Neural crest cell (in vitro differentiated cells): ENCODE data around the gene ATAD2B. TPM values are rescaled to one million over a fixed set of nuclear protein-coding genes. Genes with fewer than 3 reads are reported as not detected.
A peak's percentile ranks its signal among the peaks of the same experiment; 100 is the strongest.

Experiments
- DNase-seq: peaks from one replicate; pipeline ENCODE4 v3.0.0; 2021; ENCODE audit warnings: low read depth, mixed read lengths, low spot score
- H3K27ac Mint-ChIP-seq: one replicate; pipeline ENCODE4 v1.8.0; 2021; ENCODE audit warnings: mild to moderate bottlenecking, mixed read lengths; ENCODE audit not compliant: unreplicated experiment
- H3K27me3 Mint-ChIP-seq: 2 replicates; pipeline ENCODE4 v1.8.0; 2021; ENCODE audit warnings: low read depth, mild to moderate bottlenecking, mixed read lengths
- H3K36me3 Mint-ChIP-seq: 2 replicates; pipeline ENCODE4 v1.8.0; 2021; ENCODE audit warnings: low read depth, mild to moderate bottlenecking, mixed read lengths
- H3K4me1 Mint-ChIP-seq: 2 replicates; pipeline ENCODE4 v1.8.0; 2021; ENCODE audit warnings: mixed read lengths
- H3K4me3 Mint-ChIP-seq: one replicate; pipeline ENCODE4 v1.8.0; 2021; ENCODE audit warnings: mild to moderate bottlenecking, mixed read lengths
- H3K9me3 Mint-ChIP-seq: 2 replicates; pipeline ENCODE4 v1.8.0; 2021; ENCODE audit warnings: mixed read lengths
- total RNA-seq: library from RNA; stranded (reverse); gene quantifications from 2 replicates; pipeline ENCODE4 v1.2.1, GENCODE V29; 2021
- TF ChIP-seq, protein P1 (sequence below): fragments of 200-600 bp; sonication (generic); conservative IDR thresholded peaks from 2 replicates; pipeline ENCODE4 v1.5.0; 2021; ENCODE audit warnings: antibody characterized with exemption, mild to moderate bottlenecking

Gene ATAD2B
- total RNA-seq, 1 donor from 2014 or later: 29.4 TPM

DNA sequence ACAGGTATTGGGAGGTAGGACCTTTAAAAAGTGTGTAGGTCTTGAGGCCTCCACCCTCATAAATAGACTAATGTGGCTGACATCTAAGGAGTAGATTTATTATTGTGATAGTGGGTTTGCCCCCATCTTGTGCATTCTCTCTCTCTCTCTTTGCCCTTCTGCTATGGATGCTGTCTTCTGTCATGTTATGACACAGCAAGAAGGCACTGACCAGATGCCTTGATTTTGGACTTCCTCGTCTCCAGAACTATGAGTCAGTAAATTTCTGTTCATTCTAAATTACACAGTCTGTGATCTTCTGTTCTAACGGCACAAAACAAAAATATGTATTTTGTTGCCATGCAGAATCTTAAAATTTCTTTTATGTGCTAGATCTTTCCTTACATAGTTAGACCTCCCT lies 66.9 kb downstream of the ATAD2B start:
- H3K36me3 Mint-ChIP-seq: peaks cover 15% of the 10 kb centered on the region
- no peaks in the 10 kb centered on the region for H3K27me3 Mint-ChIP-seq
- no peaks in the 10 kb centered on the region for H3K4me1 Mint-ChIP-seq
- no peaks in the 10 kb centered on the region for H3K9me3 Mint-ChIP-seq
- H3K4me3 Mint-ChIP-seq: no peak overlapping the region
- DNase-seq: no peak
- no peak overlapping the region for H3K27ac Mint-ChIP-seq
- TF ChIP-seq, protein P1, sequence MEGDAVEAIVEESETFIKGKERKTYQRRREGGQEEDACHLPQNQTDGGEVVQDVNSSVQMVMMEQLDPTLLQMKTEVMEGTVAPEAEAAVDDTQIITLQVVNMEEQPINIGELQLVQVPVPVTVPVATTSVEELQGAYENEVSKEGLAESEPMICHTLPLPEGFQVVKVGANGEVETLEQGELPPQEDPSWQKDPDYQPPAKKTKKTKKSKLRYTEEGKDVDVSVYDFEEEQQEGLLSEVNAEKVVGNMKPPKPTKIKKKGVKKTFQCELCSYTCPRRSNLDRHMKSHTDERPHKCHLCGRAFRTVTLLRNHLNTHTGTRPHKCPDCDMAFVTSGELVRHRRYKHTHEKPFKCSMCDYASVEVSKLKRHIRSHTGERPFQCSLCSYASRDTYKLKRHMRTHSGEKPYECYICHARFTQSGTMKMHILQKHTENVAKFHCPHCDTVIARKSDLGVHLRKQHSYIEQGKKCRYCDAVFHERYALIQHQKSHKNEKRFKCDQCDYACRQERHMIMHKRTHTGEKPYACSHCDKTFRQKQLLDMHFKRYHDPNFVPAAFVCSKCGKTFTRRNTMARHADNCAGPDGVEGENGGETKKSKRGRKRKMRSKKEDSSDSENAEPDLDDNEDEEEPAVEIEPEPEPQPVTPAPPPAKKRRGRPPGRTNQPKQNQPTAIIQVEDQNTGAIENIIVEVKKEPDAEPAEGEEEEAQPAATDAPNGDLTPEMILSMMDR: no peak

DNA sequence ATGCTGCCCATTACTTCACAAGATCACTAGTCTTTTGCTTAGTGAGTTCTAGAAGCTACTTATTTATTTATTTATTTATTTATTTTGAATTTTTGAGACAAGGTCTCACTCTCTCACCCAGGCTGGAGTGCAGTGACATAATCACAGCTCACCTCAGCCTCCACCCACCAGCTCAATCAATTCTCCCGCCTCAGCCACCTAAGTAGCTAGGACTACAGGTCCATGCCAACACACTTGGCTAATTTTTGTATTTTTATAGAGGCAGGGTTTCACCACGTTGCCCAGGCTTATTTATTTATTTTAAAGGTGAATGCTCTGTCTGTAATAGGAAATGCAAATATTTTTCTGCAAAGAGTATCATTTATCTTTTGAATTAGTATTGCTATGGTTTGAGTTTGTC lies 67.7 kb downstream of the ATAD2B start:
- peaks cover 14% of the 10 kb centered on the region for H3K36me3 Mint-ChIP-seq
- H3K4me3 Mint-ChIP-seq: no peak overlapping the region
- H3K27me3 Mint-ChIP-seq: no peaks in the 10 kb centered on the region
- TF ChIP-seq, protein P1: no peak
- no peak for DNase-seq
- H3K9me3 Mint-ChIP-seq: no peaks in the 10 kb centered on the region
- peak overlapping the region; percentile 50 for H3K27ac Mint-ChIP-seq
- H3K4me1 Mint-ChIP-seq: no peaks in the 10 kb centered on the region

DNA sequence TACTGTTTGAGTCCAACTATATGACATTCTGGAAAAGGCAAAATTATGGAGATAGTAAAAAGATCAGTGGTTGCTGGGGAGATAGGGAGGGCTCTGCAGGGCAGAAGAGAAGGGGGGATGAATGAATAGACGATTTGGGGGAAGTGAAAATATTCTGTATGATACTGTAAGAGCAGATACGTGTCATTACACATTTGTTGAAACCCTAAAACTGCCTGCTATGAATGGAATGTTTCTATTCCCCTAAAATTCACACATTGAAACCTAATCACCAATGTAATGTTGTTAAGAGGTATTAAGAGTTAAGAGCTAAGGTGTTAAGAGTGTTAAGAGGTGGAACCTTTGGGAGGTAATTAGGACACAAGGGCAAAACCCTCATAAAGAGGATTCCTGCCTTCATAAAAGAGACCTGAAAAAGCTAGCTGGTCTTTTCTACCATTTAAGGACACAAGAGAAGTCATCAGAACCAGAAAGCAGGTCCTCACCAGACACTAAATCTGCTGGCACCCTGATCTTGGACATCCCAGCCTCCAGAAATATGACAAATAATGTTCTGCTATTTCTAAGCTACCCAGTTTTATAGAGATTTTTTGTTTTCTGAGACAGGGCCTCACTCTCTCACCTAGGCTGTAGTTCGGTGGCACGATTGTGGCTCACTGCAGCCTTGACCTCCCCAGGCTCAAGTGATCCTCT lies 76.2 kb downstream of the ATAD2B start:
- Mint-ChIP-seq H3K27ac (no peak overlapping the region), H3K36me3 (peaks cover 7% of the 10 kb centered on the region), H3K4me3 (no peak overlapping the region), H3K4me1 (no peaks in the 10 kb centered on the region), H3K9me3 (no peaks in the 10 kb centered on the region), H3K27me3 (no peaks in the 10 kb centered on the region)
- TF ChIP-seq, protein P1: no peak
- DNase-seq: no peak

DNA sequence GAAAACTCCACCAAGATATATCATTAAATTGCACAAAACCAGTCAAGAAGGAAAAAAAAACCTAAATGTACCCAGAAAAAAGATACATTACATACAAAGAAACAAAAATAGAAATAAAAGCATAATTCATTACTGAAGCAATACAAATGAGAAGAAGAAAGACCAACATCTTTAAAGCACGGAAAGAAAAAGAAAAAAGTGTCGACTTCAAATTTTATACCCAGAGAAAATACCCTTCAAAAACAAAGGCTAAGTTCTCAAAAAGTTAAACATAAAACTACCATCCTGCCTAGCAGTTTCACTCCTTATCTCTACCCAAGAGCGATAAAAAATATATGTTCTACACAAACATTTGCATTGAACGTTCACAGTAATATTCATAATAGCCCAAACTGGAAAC lies 82.0 kb downstream of the ATAD2B start:
- TF ChIP-seq, protein P1: no peak
- H3K4me1 Mint-ChIP-seq: peaks cover 7% of the 10 kb centered on the region
- H3K36me3 Mint-ChIP-seq: peaks cover 39% of the 10 kb centered on the region
- no peaks in the 10 kb centered on the region for H3K27me3 Mint-ChIP-seq
- H3K9me3 Mint-ChIP-seq: peaks cover 13% of the 10 kb centered on the region
- no peak for DNase-seq
- no peak overlapping the region for H3K4me3 Mint-ChIP-seq
- no peak overlapping the region for H3K27ac Mint-ChIP-seq

DNA sequence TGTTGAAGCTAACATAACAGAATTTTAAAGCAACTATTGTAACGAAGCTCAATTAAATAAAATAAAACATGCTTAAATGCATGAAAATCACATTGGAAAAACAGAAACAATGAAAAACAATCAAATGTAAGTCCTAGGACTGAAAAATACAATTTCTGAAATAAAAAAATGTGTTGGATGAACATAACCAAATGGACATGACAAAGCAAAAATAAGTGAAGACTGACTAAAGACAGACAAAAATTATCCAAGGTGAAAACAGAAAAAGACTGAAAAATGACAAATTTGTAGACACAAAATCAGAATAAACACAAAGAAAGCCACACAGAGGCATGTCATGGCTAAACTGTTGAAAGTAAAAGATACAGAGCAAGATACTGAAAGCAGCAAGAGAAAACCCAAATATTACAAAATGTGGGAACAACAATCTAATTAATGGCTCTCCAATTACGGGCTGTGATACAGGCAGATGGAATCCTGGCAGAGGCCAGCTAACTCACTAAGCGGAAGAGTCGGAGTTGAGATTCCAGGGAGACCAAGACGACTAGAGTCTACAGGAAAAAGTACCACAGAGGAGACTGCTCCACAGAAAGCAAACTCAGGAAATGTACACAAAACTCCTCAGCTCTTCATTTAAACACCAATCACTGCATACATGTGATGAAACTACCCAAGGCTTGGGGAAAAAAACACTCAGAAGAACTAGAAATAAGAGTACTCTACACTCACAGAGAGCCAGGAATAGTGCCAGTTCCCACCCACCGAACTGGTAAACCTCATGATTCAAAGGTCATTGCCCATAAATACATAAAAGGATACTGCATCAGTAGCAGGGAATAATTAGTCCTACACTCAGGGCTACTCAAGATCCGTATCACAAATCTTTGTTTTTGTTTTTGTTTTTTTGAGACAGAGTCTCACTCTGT lies 83.6 kb downstream of the ATAD2B start:
- TF ChIP-seq, protein P1: no peak
- DNase-seq: no peak
- H3K36me3 Mint-ChIP-seq: peaks cover 42% of the 10 kb centered on the region
- no peak overlapping the region for H3K4me3 Mint-ChIP-seq
- peaks cover 7% of the 10 kb centered on the region for H3K4me1 Mint-ChIP-seq
- H3K27me3 Mint-ChIP-seq: no peaks in the 10 kb centered on the region
- H3K9me3 Mint-ChIP-seq: peaks cover 13% of the 10 kb centered on the region
- no peak overlapping the region for H3K27ac Mint-ChIP-seq
